ENCODE results near the gene CLSTN2.

Gene CLSTN2

GRCh38 chr3:139944256-139944910 lies 9.4 kb downstream of the CLSTN2 start:
- no peak for DNase-seq (ENCODE audit: low spot score)

GRCh38 chr3:139945386-139945785 lies 10.4 kb downstream of the CLSTN2 start:
- no peak for DNase-seq (ENCODE audit: low spot score)

GRCh38 chr3:139945942-139946341 lies 11.0 kb downstream of the CLSTN2 start:
- DNase-seq (ENCODE audit: low spot score) = no peak

GRCh38 chr3:139948467-139948866 lies 13.5 kb downstream of the CLSTN2 start:
- no peak for DNase-seq (ENCODE audit: low spot score)

- no peak for DNase-seq (ENCODE audit: low spot score)
These were observed 13.9 kb downstream of the CLSTN2 start for GRCh38 chr3:139948898-139949297.

DNA sequence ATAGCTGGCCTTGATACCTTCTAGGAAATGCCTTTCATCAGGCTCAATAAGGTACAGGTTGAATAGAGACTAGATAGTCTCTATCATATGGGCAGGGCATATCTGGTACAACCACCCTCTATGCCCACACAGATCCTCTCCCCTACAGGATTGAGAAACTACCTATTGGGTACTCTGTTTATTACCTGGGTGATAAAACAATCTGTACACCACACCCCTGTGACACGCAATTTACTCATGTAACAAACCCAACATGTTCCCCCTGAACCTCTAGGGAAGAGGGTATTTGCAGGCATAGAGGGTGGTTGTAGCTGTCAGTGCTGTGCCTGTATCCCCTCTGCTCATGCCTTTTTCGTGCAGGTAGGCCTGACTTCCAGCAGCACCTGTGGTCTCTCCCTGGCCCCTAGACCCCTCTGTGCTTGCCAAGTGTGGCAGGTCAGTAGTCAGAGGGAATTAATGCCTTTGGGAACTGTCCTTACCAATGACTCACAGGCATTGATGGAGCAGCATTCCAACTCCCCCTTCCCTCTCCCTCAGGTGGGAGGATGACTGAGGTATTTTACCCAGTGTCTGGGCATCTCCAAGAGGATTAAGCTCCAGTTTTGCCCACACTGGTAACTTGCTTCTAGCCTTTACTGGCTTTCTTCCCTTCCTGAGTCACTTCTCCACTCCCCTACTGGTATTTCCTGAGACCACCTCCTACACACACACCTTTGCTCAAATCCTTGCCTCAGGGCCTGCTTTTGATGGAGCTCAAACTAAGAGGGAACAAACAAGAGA lies 18.3 kb downstream of the CLSTN2 start:
- DNase-seq (ENCODE audit: low spot score) = no peak

DNA sequence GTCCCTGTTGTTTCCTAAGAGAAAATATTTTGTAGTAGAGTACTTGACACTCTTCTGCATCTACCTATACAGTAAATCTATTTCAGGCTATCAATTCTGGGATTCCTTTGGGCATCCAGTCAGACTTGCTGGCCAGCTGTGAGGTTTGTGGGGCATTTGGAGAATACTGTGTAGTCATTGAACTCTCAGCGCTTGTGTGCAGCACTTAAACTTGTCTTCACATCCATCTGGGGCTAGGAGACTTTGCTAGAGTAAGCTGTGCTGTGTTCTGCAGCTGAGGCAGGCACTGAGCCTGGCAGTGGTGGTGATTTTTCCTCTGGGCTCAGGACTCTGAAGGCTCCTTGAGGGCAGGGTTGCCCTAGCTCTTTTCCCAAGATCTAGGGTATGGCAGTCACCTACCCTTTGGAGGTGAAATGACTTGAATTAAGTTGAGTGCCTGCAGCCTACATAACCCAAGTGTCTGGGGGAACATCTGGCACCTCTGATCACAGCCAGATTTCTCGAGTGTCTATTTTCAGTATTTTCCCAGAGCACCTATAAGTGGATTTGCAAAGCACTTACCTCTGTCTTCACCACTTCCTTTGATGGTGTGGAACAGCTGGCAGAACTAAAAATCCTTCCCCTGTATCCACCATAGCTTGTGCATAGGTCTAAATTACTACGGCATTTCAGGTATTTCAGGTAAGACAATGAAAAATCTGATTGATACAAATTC lies 19.3 kb downstream of the CLSTN2 start:
- DNase-seq (ENCODE audit: low spot score) = no peak

GRCh38 chr3:139957844-139958243 lies 22.9 kb downstream of the CLSTN2 start:
- no peak for DNase-seq (ENCODE audit: low spot score)

DNA sequence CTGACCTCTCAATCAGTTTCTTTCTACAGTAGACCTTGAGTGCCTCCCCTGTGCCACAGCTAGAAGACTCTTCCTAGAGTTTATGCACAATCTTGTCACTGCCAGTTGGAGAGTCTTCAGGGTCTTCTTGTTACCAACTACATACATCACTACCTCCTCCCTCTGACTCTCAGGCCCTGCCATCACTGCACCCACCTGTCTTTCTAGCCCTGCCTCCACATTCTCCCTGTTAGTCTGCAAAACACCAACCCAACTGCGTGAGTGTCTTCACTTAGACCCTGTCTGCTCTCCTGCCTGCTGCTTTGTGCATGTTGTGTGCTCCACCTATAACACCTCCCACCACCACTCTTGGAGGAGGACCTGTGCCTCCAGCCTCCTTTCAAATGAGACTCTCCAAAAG lies 34.4 kb downstream of the CLSTN2 start:
- DNase-seq (ENCODE audit: low spot score) = no peak

GRCh38 chr3:139970526-139970925 lies 35.5 kb downstream of the CLSTN2 start:
- no peak for DNase-seq (ENCODE audit: low spot score)

DNA sequence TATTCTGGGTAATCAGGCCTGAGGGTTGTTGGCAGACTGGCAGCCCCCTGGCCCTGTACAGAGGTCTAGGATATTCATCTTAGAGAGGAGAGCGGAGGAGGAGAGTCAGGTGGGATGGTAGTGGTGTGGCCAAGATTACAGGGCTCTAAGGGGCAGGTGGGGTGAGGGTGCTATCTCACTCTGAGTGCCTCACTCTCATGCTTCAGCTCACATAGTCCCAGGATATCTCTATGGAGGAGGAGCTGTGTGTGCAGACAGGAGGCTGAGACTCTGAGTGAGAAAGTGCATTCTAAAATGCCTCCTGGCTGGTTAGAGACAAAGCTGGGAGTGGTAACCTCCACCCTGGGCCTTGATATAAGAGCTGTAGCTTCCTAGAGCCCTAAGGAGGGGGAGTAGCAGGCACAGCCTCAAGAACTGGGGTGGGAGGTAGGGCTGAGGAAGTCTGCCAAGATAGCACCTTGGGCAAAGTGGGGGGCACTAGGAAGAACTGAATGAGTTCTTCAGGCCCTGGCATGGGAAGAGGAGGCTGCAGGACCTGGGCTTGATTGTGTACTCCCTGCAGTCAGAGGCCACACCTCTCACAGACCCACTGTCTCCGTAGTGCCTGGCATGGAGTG lies 39.9 kb downstream of the CLSTN2 start:
- DNase-seq (ENCODE audit: low spot score) = no peak

DNA sequence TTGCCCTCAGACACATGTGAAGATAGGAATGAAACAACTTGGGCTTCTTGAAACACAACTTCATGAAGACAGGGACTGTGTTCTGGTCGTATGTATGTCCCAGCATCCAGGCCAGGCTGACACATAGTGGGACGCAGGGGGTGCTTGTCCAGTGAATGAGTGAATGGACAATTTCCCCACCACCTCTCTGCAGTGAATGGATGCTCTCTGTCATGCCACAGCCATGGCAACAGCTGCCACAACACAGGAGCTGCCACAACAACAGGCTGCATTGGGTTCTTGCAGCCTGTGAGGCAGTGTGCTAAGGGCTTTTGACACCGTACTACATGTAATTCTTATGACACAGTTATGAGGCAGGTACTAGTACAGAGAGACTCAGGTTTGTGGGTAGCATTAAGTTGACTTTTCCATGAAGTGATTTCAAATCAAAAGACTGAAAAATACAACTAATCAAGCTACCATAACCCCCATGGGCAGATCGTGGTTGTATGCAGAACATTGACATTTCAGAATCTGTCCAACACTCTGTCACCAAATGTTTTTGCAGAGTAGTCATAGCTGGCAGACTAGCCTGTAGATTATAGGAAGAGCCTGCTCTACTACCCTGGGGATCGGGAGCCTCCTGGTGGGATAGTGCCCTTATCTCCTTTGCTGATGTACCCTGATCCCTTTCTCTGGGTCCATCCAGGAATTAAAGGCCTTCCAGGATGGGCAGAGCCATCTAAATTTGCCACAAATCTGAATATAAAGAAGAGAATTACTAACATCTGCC lies 40.8 kb downstream of the CLSTN2 start:
- no peak for DNase-seq (ENCODE audit: low spot score)

DNA sequence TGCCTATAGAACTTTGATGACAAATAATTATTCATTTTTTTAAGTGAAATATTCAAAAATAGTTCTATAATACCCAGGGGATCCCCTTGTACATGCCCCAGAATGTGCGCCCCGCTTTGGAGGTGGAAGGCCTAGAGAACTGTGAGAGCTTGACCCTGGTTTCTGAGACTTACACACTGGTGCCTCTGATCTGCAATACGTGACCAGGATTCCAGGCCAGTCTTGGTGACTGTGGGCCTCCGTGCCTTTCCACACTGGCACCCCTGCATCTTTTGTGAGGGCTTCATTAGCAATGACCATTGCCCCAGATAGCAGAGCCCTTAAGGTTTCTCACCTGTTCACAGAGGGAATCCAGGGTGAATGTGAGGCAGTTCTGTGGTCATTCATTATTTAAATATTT lies 44.0 kb downstream of the CLSTN2 start:
- no peak for DNase-seq (ENCODE audit: low spot score)

GRCh38 chr3:139979991-139980390 lies 45.0 kb downstream of the CLSTN2 start:
- DNase-seq (ENCODE audit: low spot score) = no peak

DNA sequence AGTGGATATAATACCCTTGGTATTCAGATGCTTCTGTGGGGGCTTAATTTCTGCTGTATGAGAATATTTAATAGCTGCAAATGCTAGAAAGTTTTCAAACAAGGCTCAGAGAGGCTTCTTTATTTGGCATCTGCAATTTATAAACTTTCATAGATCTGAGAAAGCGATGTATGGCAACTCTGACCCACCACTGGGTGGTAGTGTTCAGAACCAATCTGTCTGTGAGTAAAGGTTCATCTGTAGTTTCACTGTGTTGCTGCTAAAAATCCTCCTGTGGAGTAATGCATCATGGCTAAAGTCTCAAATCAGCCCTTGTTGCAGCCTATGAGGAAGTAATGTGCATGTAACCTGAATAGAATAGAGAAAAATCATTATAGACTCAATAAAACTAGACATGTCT lies 47.4 kb downstream of the CLSTN2 start:
- DNase-seq (ENCODE audit: low spot score) = no peak

DNA sequence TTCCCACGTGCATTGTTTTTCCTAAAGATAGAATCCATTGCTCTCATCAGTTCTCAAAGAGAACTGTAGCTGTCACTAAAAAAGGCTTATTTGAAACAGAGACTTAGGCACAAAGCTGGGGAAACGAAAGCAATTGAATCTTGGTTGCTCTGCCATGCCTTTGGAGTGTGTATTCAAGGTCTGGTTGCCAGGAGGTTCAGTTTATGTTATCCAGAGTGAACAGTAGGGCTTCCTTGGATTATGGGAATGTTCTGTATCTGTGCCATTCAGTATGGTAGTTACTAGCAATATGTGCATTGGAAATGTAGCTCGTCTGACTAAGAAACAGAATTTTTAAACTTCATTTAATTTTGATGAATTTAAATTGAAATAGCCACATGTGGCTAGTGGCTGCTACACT lies 50.6 kb downstream of the CLSTN2 start:
- no peak for DNase-seq (ENCODE audit: low spot score)

GRCh38 chr3:139987908-139988307 lies 52.9 kb downstream of the CLSTN2 start:
- DNase-seq (ENCODE audit: low spot score) = no peak

- DNase-seq (ENCODE audit: low spot score) = no peak
These were observed 53.6 kb downstream of the CLSTN2 start for GRCh38 chr3:139988472-139989156.

GRCh38 chr3:139994891-139995290 lies 59.9 kb downstream of the CLSTN2 start:
- no peak for DNase-seq (ENCODE audit: low spot score)

- DNase-seq (ENCODE audit: low spot score) = no peak
These were observed 69.3 kb downstream of the CLSTN2 start for GRCh38 chr3:140004271-140004670.

- DNase-seq (ENCODE audit: low spot score) = no peak
These were observed 71.3 kb downstream of the CLSTN2 start for GRCh38 chr3:140006331-140006730.

All from activated CD4-positive, alpha-beta T cell treated with anti-CD3 and anti-CD28 coated beads, Interleukin-2, Interleukin-4, amounts not matched to agents 100 ng/mL and 50 ng/mL, durations not matched to agents 16 hours and 8 hours (primary cell).